Measurements from ENCODE around the gene PRKCB.
"Not testable (repeated sequence)": the region's sequence is repeated elsewhere in the genome, so short reads cannot be mapped to it uniquely, and the experiment has no call there.

The PRKCB gene

GRCh38 chr16:24085666-24086065 is 249.9 kb downstream of the PRKCB start:
- DNase-seq (ENCODE audit: low read depth in 2 of 2) = no peak

- DNase-seq (ENCODE audit: low read depth in 2 of 2) = no peak
These were observed 252.2 kb downstream of the PRKCB start for GRCh38 chr16:24087891-24088410.

GRCh38 chr16:24088767-24089166 is 253.0 kb downstream of the PRKCB start:
- DNase-seq (ENCODE audit: low read depth in 2 of 2) = no peak

- DNase-seq (ENCODE audit: low read depth in 2 of 2) = no peak
These were observed 255.3 kb downstream of the PRKCB start for GRCh38 chr16:24091125-24091524.

GRCh38 chr16:24093049-24093448 is 257.3 kb downstream of the PRKCB start:
- DNase-seq (ENCODE audit: low read depth in 2 of 2) = no peak

GRCh38 chr16:24094660-24095059 is 258.9 kb downstream of the PRKCB start:
- DNase-seq (ENCODE audit: low read depth in 2 of 2) = no peak

GRCh38 chr16:24098896-24099295 is 263.1 kb downstream of the PRKCB start:
- DNase-seq (ENCODE audit: low read depth in 2 of 2) = no peak

GRCh38 chr16:24101431-24101830 is 265.6 kb downstream of the PRKCB start:
- no peak for DNase-seq (ENCODE audit: low read depth in 2 of 2)

GRCh38 chr16:24102209-24102660 is 266.5 kb downstream of the PRKCB start:
- DNase-seq (ENCODE audit: low read depth in 2 of 2) = no peak

- not testable (repeated sequence) for DNase-seq (ENCODE audit: low read depth in 2 of 2)
These were observed 269.7 kb downstream of the PRKCB start for GRCh38 chr16:24105471-24105870.

GRCh38 chr16:24108090-24108489 is 272.3 kb downstream of the PRKCB start:
- DNase-seq (ENCODE audit: low read depth in 2 of 2) = not testable (repeated sequence)

- DNase-seq (ENCODE audit: low read depth in 2 of 2) = no peak
These were observed 276.0 kb downstream of the PRKCB start for GRCh38 chr16:24111724-24112302.

GRCh38 chr16:24113115-24113745 is 277.4 kb downstream of the PRKCB start:
- no peak for DNase-seq (ENCODE audit: low read depth in 2 of 2)

- no peak for DNase-seq (ENCODE audit: low read depth in 2 of 2)
These were observed 279.1 kb downstream of the PRKCB start for GRCh38 chr16:24114876-24115275.

GRCh38 chr16:24116046-24116776 is 280.4 kb downstream of the PRKCB start:
- DNase-seq (ENCODE audit: low read depth in 2 of 2) = no peak

GRCh38 chr16:24116989-24117388 is 281.2 kb downstream of the PRKCB start:
- DNase-seq (ENCODE audit: low read depth in 2 of 2) = no peak

GRCh38 chr16:24117680-24118079 is 281.9 kb downstream of the PRKCB start:
- no peak for DNase-seq (ENCODE audit: low read depth in 2 of 2)

- DNase-seq (ENCODE audit: low read depth in 2 of 2) = no peak
These were observed 282.5 kb downstream of the PRKCB start for GRCh38 chr16:24118126-24118821.

GRCh38 chr16:24119807-24120206 is 284.0 kb downstream of the PRKCB start:
- no peak for DNase-seq (ENCODE audit: low read depth in 2 of 2)

- DNase-seq (ENCODE audit: low read depth in 2 of 2) = no peak
These were observed 287.5 kb downstream of the PRKCB start for GRCh38 chr16:24123275-24123674.

GRCh38 chr16:24124291-24124690 is 288.5 kb downstream of the PRKCB start:
- DNase-seq (ENCODE audit: low read depth in 2 of 2) = no peak

- DNase-seq (ENCODE audit: low read depth in 2 of 2) = no peak
These were observed 289.4 kb downstream of the PRKCB start for GRCh38 chr16:24125214-24125613.
